OCI-LY1 (cell line): ENCODE results near the gene CKMT2.

Source experiments
- H2AFZ ChIP-seq: fragments of 200-600 bp; sonication (generic), shearing (Covaris generic); 2 replicates; pipeline ENCODE4 v1.6.0; 2014; ENCODE audit warnings: antibody characterized with exemption, mild to moderate bottlenecking, low read length
- H3F3A ChIP-seq: fragments of 200-600 bp; sonication (generic), shearing (Covaris generic); 2 replicates; pipeline ENCODE4 v1.6.0; 2014; ENCODE audit warnings: mild to moderate bottlenecking, antibody characterized with exemption, low read length, moderate library complexity; ENCODE audit not compliant: insufficient read depth
- H3K27ac ChIP-seq: fragments of 200-600 bp; sonication (generic); 2 replicates; pipeline ENCODE4 v1.5.1; 2014; ENCODE audit warnings: low read length, mixed run types, mild to moderate bottlenecking, low read depth; ENCODE audit not compliant: poor library complexity, severe bottlenecking
- H3K27me3 ChIP-seq: fragments of 200-600 bp; sonication (generic); 2 replicates; pipeline ENCODE4 v1.6.0; 2014; ENCODE audit warnings: antibody characterized with exemption, mild to moderate bottlenecking, low read length, moderate library complexity; ENCODE audit not compliant: insufficient read depth
- H3K36me3 ChIP-seq: fragments of 200-600 bp; sonication (generic); 2 replicates; pipeline ENCODE4 v1.6.1; 2014; ENCODE audit warnings: mild to moderate bottlenecking, antibody characterized with exemption, low read length, moderate library complexity, mixed read lengths; ENCODE audit not compliant: insufficient read depth
- H3K4me1 ChIP-seq: fragments of 200-600 bp; sonication (generic); 2 replicates; pipeline ENCODE4 v1.5.1; 2014; ENCODE audit warnings: mild to moderate bottlenecking, low read length, moderate library complexity; ENCODE audit not compliant: insufficient read depth, severe bottlenecking
- H3K4me2 ChIP-seq: fragments of 200-600 bp; sonication (generic), shearing (Covaris generic); 2 replicates; pipeline ENCODE4 v1.6.1; 2014; ENCODE audit warnings: low read length
- H3K4me3 ChIP-seq: fragments of 200-600 bp; sonication (generic); 2 replicates; pipeline ENCODE4 v1.5.1; 2014; ENCODE audit warnings: low read length, low read depth, mild to moderate bottlenecking, mixed read lengths; ENCODE audit not compliant: poor library complexity, severe bottlenecking
- H3K79me2 ChIP-seq: fragments of 200-600 bp; shearing (Covaris generic); 2 replicates; pipeline ENCODE4 v1.6.1; 2016; ENCODE audit warnings: mixed run types, low read length, mixed read lengths; ENCODE audit not compliant: insufficient read depth
- H3K9ac ChIP-seq: fragments of 200-600 bp; sonication (generic), shearing (Covaris generic); 2 replicates; pipeline ENCODE4 v1.6.1; 2014; ENCODE audit warnings: mild to moderate bottlenecking, low read length, mixed read lengths
- H3K9me2 ChIP-seq: fragments of 200-600 bp; sonication (generic), shearing (Covaris generic); 2 replicates; pipeline ENCODE4 v1.6.1; 2014; ENCODE audit warnings: low read depth, mild to moderate bottlenecking, low read length, mixed read lengths
- H3K9me3 ChIP-seq: fragments of 200-600 bp; shearing (Covaris generic); 2 replicates; pipeline ENCODE4 v1.6.1; 2014; ENCODE audit warnings: low read length, mixed read lengths
- H4K20me1 ChIP-seq: fragments of 200-600 bp; sonication (generic), shearing (Covaris generic); 2 replicates; pipeline ENCODE4 v1.6.0; 2016; ENCODE audit warnings: mild to moderate bottlenecking, low read length; ENCODE audit not compliant: insufficient read depth
- EZH2 ChIP-seq: fragments of 200-600 bp; sonication (generic), shearing (Covaris generic); IDR thresholded peaks from 2 replicates; pipeline ENCODE4 v1.8.0; 2017; ENCODE audit warnings: borderline replicate concordance, mixed run types, mild to moderate bottlenecking, antibody characterized with exemption, low read length, moderate library complexity, mixed read lengths
- TF ChIP-seq, protein P1 (sequence below): fragments of 200-600 bp; sonication (generic), shearing (Covaris generic); IDR thresholded peaks from 2 replicates; pipeline ENCODE4 v1.5.1; 2017; ENCODE audit warnings: mild to moderate bottlenecking, antibody characterized with exemption, low read length, moderate library complexity, mixed read lengths

The CKMT2 gene

DNA sequence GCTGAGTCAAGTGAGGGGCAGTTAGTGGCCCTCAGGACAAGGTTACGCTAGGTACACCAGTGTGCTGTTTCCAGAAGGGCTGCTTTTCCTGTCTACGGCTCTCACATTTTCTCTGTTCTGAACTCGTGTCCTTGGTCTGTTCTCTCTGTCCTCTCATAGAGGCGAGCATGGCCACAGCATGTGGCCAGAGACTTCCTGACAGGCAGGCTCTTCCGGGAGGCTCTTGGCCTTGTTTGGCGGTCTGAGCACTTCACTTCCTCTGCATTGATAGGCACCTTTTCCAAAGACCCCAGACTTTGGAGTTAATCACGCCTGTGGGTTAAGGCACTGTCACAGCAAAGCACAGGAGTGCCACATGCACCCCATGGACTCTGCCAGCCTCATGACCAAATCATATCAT lies 1.2 kb downstream of the CKMT2 start:
- H4K20me1 ChIP-seq: no peaks in the 10 kb centered on the region
- no peak overlapping the region for H3K4me2 ChIP-seq
- H2AFZ ChIP-seq: no peak overlapping the region
- H3K9ac ChIP-seq: no peak overlapping the region
- no peaks in the 10 kb centered on the region for H3K36me3 ChIP-seq
- H3K27me3 ChIP-seq: no peaks in the 10 kb centered on the region
- no peaks in the 10 kb centered on the region for H3K79me2 ChIP-seq
- no peaks in the 10 kb centered on the region for H3F3A ChIP-seq
- TF ChIP-seq EZH2: no peak
- TF ChIP-seq, protein P1, sequence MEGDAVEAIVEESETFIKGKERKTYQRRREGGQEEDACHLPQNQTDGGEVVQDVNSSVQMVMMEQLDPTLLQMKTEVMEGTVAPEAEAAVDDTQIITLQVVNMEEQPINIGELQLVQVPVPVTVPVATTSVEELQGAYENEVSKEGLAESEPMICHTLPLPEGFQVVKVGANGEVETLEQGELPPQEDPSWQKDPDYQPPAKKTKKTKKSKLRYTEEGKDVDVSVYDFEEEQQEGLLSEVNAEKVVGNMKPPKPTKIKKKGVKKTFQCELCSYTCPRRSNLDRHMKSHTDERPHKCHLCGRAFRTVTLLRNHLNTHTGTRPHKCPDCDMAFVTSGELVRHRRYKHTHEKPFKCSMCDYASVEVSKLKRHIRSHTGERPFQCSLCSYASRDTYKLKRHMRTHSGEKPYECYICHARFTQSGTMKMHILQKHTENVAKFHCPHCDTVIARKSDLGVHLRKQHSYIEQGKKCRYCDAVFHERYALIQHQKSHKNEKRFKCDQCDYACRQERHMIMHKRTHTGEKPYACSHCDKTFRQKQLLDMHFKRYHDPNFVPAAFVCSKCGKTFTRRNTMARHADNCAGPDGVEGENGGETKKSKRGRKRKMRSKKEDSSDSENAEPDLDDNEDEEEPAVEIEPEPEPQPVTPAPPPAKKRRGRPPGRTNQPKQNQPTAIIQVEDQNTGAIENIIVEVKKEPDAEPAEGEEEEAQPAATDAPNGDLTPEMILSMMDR: no peak
- no peaks in the 10 kb centered on the region for H3K4me1 ChIP-seq
- no peaks in the 10 kb centered on the region for H3K9me3 ChIP-seq
- H3K9me2 ChIP-seq: no peaks in the 10 kb centered on the region
- no peak overlapping the region for H3K4me3 ChIP-seq
- no peak overlapping the region for H3K27ac ChIP-seq

DNA sequence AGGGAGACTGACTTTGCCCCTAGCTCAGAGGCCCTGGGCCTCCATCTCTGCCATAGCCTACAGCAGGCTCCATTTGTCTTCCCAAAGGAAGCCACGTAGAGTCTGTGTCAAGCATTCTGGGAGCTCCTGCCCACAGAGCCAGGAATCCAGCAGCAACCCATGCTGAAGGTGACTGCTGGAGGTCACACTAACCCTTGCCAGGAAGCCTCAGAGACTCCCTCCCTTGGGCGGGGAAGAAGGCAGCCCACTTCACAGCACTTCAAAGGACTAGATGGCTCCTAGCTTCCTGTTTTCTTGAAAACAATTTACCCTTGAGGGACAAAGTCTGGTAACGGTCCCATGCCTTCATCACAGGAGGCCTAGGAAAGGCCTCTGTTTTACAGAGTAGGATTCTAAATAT lies 1.7 kb downstream of the CKMT2 start:
- Histone ChIP-seq H3K79me2 (no peaks in the 10 kb centered on the region), H3K4me1 (no peaks in the 10 kb centered on the region), H4K20me1 (no peaks in the 10 kb centered on the region), H3K4me3 (no peak overlapping the region), H3F3A (no peaks in the 10 kb centered on the region), H3K27ac (no peak overlapping the region), H2AFZ (no peak overlapping the region), H3K27me3 (no peaks in the 10 kb centered on the region), H3K4me2 (no peak overlapping the region), H3K9ac (no peak overlapping the region), H3K9me3 (no peaks in the 10 kb centered on the region), H3K9me2 (no peaks in the 10 kb centered on the region), H3K36me3 (no peaks in the 10 kb centered on the region)
- TF ChIP-seq, protein P1: no peak
- no peak for TF ChIP-seq EZH2

DNA sequence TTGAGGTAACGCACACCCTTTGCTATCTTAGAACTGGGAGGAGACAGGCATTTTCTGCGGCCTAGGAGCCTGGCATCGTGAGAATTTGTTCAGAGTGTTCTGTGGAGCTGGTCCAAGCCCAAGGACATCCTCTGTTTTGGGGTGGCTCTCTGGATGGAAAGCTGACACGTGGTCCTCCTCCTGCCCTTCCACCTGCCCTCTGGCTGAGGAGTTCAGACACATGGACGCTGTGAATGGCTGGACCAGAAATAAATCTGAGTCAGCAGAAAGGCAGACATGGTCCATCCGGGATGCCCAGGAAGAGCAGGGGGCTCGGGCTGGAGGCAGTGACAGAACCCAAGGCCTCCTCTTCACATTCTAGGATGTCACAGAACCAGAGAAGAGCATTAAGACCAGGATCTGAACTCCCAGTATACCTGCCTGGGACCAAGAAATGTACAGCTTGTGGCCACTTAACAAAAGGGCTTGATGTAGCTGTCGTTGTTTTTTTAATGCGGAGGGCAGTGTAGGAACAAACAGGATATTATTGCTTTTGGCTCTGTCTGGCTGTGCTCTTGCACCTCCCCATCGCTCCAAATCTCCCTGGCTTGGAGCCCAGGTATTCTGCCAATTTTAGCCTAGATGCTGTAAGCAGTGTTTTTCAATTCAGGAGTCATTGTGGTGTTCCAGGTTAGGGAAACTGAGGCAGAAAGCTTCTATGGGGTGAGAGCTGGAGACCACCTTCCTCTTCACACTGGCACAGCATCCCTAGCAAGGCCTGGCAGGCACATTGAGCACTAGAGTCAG lies 2.4 kb downstream of the CKMT2 start:
- no peaks in the 10 kb centered on the region for H3K79me2 ChIP-seq
- no peak overlapping the region for H3K27ac ChIP-seq
- no peak for TF ChIP-seq EZH2
- TF ChIP-seq, protein P1: no peak
- no peaks in the 10 kb centered on the region for H3K9me3 ChIP-seq
- H3K27me3 ChIP-seq: no peaks in the 10 kb centered on the region
- no peaks in the 10 kb centered on the region for H3K36me3 ChIP-seq
- H3K4me3 ChIP-seq: no peak overlapping the region
- H3F3A ChIP-seq: no peaks in the 10 kb centered on the region
- H3K9me2 ChIP-seq: no peaks in the 10 kb centered on the region
- no peaks in the 10 kb centered on the region for H3K4me1 ChIP-seq
- H3K4me2 ChIP-seq: no peak overlapping the region
- no peak overlapping the region for H2AFZ ChIP-seq
- no peaks in the 10 kb centered on the region for H4K20me1 ChIP-seq
- H3K9ac ChIP-seq: no peak overlapping the region
